Osteocyte (in vitro differentiated cells): ENCODE data around the gene NAPA. TPM values are rescaled to one million over a fixed set of nuclear protein-coding genes. Genes with fewer than 3 reads are reported as not detected.
A peak's percentile ranks its signal among the peaks of the same experiment; 100 is the strongest.

Source experiments
- DNase-seq: peaks from one replicate; pipeline ENCODE4 v3.0.0; 2021; ENCODE audit warnings: mixed read lengths; ENCODE audit not compliant: unreplicated experiment; ENCODE audit errors: extremely low spot score
- H3K27ac Mint-ChIP-seq: one replicate; pipeline ENCODE4 v1.8.0; 2021; ENCODE audit warnings: mild to moderate bottlenecking, mixed read lengths; ENCODE audit not compliant: unreplicated experiment
- H3K27me3 Mint-ChIP-seq: one replicate; pipeline ENCODE4 v1.8.0; 2021; ENCODE audit warnings: mixed read lengths; ENCODE audit not compliant: unreplicated experiment
- H3K36me3 Mint-ChIP-seq: one replicate; pipeline ENCODE4 v1.8.0; 2021; ENCODE audit warnings: mixed read lengths; ENCODE audit not compliant: unreplicated experiment
- H3K4me1 Mint-ChIP-seq: one replicate; pipeline ENCODE4 v1.8.0; 2021; ENCODE audit warnings: mixed read lengths; ENCODE audit not compliant: unreplicated experiment
- H3K4me3 Mint-ChIP-seq: one replicate; pipeline ENCODE4 v1.8.0; 2021; ENCODE audit warnings: mild to moderate bottlenecking, moderate library complexity, mixed read lengths; ENCODE audit not compliant: unreplicated experiment
- H3K9me3 Mint-ChIP-seq: one replicate; pipeline ENCODE4 v1.8.0; 2021; ENCODE audit warnings: mixed read lengths; ENCODE audit not compliant: unreplicated experiment
- total RNA-seq: library from RNA; stranded (reverse); gene quantifications from 2 replicates; pipeline ENCODE4 v1.2.1, GENCODE V29; 2021
- TF ChIP-seq, protein P1 (sequence below): fragments of 200-600 bp; sonication (generic); IDR thresholded peaks from 2 replicates; pipeline ENCODE4 v1.5.0; 2021; ENCODE audit warnings: antibody characterized with exemption, mild to moderate bottlenecking, moderate library complexity

NAPA gene
- total RNA-seq, 1 donor from 2014 or later, result 104 TPM

GRCh38 chr19:47446534-47447469, 68.1 kb downstream of the NAPA start:
- H3K9me3 Mint-ChIP-seq, result no peaks in the 10 kb centered on the region
- peaks cover 17% of the 10 kb centered on the region for H3K4me1 Mint-ChIP-seq
- H3K27me3 Mint-ChIP-seq, result peaks cover 80% of the 10 kb centered on the region
- no peak overlapping the region for H3K27ac Mint-ChIP-seq
- DNase-seq, result no peak
- H3K36me3 Mint-ChIP-seq, result no peaks in the 10 kb centered on the region
- peak overlapping the region; percentile 41 for H3K4me3 Mint-ChIP-seq
- TF ChIP-seq, protein P1, sequence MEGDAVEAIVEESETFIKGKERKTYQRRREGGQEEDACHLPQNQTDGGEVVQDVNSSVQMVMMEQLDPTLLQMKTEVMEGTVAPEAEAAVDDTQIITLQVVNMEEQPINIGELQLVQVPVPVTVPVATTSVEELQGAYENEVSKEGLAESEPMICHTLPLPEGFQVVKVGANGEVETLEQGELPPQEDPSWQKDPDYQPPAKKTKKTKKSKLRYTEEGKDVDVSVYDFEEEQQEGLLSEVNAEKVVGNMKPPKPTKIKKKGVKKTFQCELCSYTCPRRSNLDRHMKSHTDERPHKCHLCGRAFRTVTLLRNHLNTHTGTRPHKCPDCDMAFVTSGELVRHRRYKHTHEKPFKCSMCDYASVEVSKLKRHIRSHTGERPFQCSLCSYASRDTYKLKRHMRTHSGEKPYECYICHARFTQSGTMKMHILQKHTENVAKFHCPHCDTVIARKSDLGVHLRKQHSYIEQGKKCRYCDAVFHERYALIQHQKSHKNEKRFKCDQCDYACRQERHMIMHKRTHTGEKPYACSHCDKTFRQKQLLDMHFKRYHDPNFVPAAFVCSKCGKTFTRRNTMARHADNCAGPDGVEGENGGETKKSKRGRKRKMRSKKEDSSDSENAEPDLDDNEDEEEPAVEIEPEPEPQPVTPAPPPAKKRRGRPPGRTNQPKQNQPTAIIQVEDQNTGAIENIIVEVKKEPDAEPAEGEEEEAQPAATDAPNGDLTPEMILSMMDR, result no peak

GRCh38 chr19:47445937-47446402, 68.9 kb downstream of the NAPA start:
- Mint-ChIP-seq H3K4me3 (peak overlapping the region; percentile 65), H3K27me3 (peaks cover 79% of the 10 kb centered on the region), H3K27ac (no peak overlapping the region), H3K36me3 (no peaks in the 10 kb centered on the region), H3K4me1 (peaks cover 17% of the 10 kb centered on the region), H3K9me3 (no peaks in the 10 kb centered on the region)
- TF ChIP-seq, protein P1, result no peak
- no peak for DNase-seq

- TF ChIP-seq, protein P1, result no peak
- H3K9me3 Mint-ChIP-seq, result no peaks in the 10 kb centered on the region
- no peak overlapping the region for H3K27ac Mint-ChIP-seq
- no peaks in the 10 kb centered on the region for H3K36me3 Mint-ChIP-seq
- H3K27me3 Mint-ChIP-seq, result peaks cover 77% of the 10 kb centered on the region
- H3K4me1 Mint-ChIP-seq, result peaks cover 17% of the 10 kb centered on the region
- H3K4me3 Mint-ChIP-seq, result peak overlapping the region; percentile 65
- DNase-seq, result no peak
Measured at GRCh38 chr19:47445527-47445926, 69.3 kb downstream of the NAPA start.

DNA sequence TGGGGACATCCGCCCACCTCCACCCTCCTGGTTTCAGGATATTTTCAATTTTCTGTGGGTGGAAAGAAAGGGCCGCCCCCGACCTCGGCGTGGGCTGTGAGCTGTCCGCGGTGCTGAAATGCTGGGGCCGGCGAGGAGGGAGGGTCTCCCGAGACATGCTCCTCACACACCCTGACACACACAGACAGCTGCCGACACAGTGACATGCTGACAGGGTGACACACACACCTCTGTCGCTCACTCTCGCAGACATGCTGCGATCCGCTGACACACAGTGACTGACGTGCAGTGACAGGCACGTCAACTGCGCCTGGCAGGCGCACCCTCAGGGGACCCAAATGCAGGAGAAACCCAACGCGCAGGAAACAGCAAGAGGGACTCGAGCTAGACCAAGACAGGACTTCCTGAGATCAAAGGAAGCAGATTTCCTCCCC, 70.5 kb downstream of the NAPA start:
- no peak for DNase-seq
- Mint-ChIP-seq H3K4me3 (no peak overlapping the region), H3K4me1 (peaks cover 17% of the 10 kb centered on the region), H3K27me3 (peaks cover 74% of the 10 kb centered on the region), H3K36me3 (no peaks in the 10 kb centered on the region), H3K27ac (no peak overlapping the region), H3K9me3 (no peaks in the 10 kb centered on the region)
- TF ChIP-seq, protein P1, result no peak

GRCh38 chr19:47443331-47443730, 71.5 kb downstream of the NAPA start:
- TF ChIP-seq, protein P1, result no peak
- H3K36me3 Mint-ChIP-seq, result no peaks in the 10 kb centered on the region
- peaks cover 15% of the 10 kb centered on the region for H3K4me1 Mint-ChIP-seq
- no peak overlapping the region for H3K4me3 Mint-ChIP-seq
- H3K9me3 Mint-ChIP-seq, result no peaks in the 10 kb centered on the region
- H3K27me3 Mint-ChIP-seq, result peaks cover 63% of the 10 kb centered on the region
- no peak overlapping the region for H3K27ac Mint-ChIP-seq
- no peak for DNase-seq
